ENCODE results near the gene STX16. TPM values are rescaled to one million over a fixed set of nuclear protein-coding genes. Genes with fewer than 3 reads are reported as not detected.
"Not testable (repeated sequence)": the region's sequence is repeated elsewhere in the genome, so short reads cannot be mapped to it uniquely, and the experiment has no call there.

Gene STX16
- total RNA-seq, 1 experiment from 2014 or later: 38.0 TPM

GRCh38 chr20:58638467-58639181 is 12.5 kb upstream of the STX16 start:
- Histone ChIP-seq H3K4me1 (peaks cover 15% of the 10 kb centered on the region; the same call in 1 of the 2 replicates), H3K27ac (no peak overlapping the region), H3K27me3 (peaks cover 9% of the 10 kb centered on the region), H3K36me3 (no peaks in the 10 kb centered on the region), H3K4me3 (no peak overlapping the region), H3K9me3 (replicated peaks) (no peaks in the 10 kb centered on the region)
- no peak for DNase-seq

GRCh38 chr20:58639182-58640146 is 11.6 kb upstream of the STX16 start:
- DNase-seq: no peak
- H3K4me3 ChIP-seq: no peak overlapping the region
- H3K9me3 ChIP-seq (replicated peaks): no peaks in the 10 kb centered on the region
- H3K27ac ChIP-seq: no peak overlapping the region
- peaks cover 11% of the 10 kb centered on the region; the same call in 1 of the 2 replicates for H3K4me1 ChIP-seq
- H3K27me3 ChIP-seq: peaks cover 9% of the 10 kb centered on the region
- no peaks in the 10 kb centered on the region for H3K36me3 ChIP-seq

GRCh38 chr20:58640446-58640845 is 10.6 kb upstream of the STX16 start:
- H3K4me1 ChIP-seq: peaks cover 1% of the 10 kb centered on the region; the same call in 1 of the 2 replicates
- H3K9me3 ChIP-seq (replicated peaks): no peaks in the 10 kb centered on the region
- H3K27me3 ChIP-seq: peaks cover 9% of the 10 kb centered on the region
- DNase-seq: no peak
- no peak overlapping the region for H3K4me3 ChIP-seq
- no peaks in the 10 kb centered on the region for H3K36me3 ChIP-seq
- no peak overlapping the region for H3K27ac ChIP-seq

GRCh38 chr20:58642441-58642840 is 8.6 kb upstream of the STX16 start:
- no peaks in the 10 kb centered on the region for H3K9me3 ChIP-seq (replicated peaks)
- H3K4me1 ChIP-seq: no peaks in the 10 kb centered on the region
- no peak overlapping the region for H3K27ac ChIP-seq
- peaks cover 6% of the 10 kb centered on the region; the same call in 1 of the 2 replicates for H3K27me3 ChIP-seq
- no peaks in the 10 kb centered on the region for H3K36me3 ChIP-seq
- DNase-seq: no peak
- no peak overlapping the region for H3K4me3 ChIP-seq

- H3K27me3 ChIP-seq; H3K9me3 ChIP-seq (replicated peaks); H3K4me3 ChIP-seq; DNase-seq; H3K27ac ChIP-seq; H3K36me3 ChIP-seq; H3K4me1 ChIP-seq: not testable (repeated sequence)
These were observed 8.2 kb upstream of the STX16 start for GRCh38 chr20:58642896-58643295.

GRCh38 chr20:58645412-58645968 is 5.6 kb upstream of the STX16 start:
- Histone ChIP-seq H3K4me1 (no peaks in the 10 kb centered on the region), H3K27me3 (peaks cover 3% of the 10 kb centered on the region; the same call in 1 of the 2 replicates), H3K4me3 (no peak overlapping the region), H3K27ac (no peak overlapping the region), H3K9me3 (replicated peaks) (no peaks in the 10 kb centered on the region), H3K36me3 (no peaks in the 10 kb centered on the region)
- no peak for DNase-seq

- Histone ChIP-seq H3K4me1 (no peaks in the 10 kb centered on the region), H3K27me3 (no peaks in the 10 kb centered on the region), H3K9me3 (replicated peaks) (no peaks in the 10 kb centered on the region), H3K4me3 (no peak overlapping the region), H3K27ac (no peak overlapping the region), H3K36me3 (no peaks in the 10 kb centered on the region)
- no peak for DNase-seq
These were observed 4.8 kb upstream of the STX16 start for GRCh38 chr20:58646257-58646656.

- Histone ChIP-seq H3K4me3 (no peak overlapping the region), H3K27me3 (no peaks in the 10 kb centered on the region), H3K4me1 (no peaks in the 10 kb centered on the region), H3K27ac (no peak overlapping the region), H3K9me3 (replicated peaks) (no peaks in the 10 kb centered on the region), H3K36me3 (no peaks in the 10 kb centered on the region)
- DNase-seq: no peak
These were observed 4.4 kb upstream of the STX16 start for GRCh38 chr20:58646703-58647102.

GRCh38 chr20:58647162-58647795 is 3.8 kb upstream of the STX16 start:
- H3K4me1 ChIP-seq: no peaks in the 10 kb centered on the region
- no peak overlapping the region for H3K27ac ChIP-seq
- no peaks in the 10 kb centered on the region for H3K36me3 ChIP-seq
- H3K4me3 ChIP-seq: no peak overlapping the region
- H3K9me3 ChIP-seq (replicated peaks): no peaks in the 10 kb centered on the region
- H3K27me3 ChIP-seq: no peaks in the 10 kb centered on the region
- DNase-seq: no peak

GRCh38 chr20:58647796-58648501 is 3.1 kb upstream of the STX16 start:
- Histone ChIP-seq H3K27me3 (no peaks in the 10 kb centered on the region), H3K4me1 (no peaks in the 10 kb centered on the region; the same call in 1 of the 2 replicates), H3K36me3 (no peaks in the 10 kb centered on the region), H3K27ac (no peak overlapping the region), H3K9me3 (replicated peaks) (no peaks in the 10 kb centered on the region), H3K4me3 (no peak overlapping the region)
- DNase-seq: no peak

GRCh38 chr20:58648502-58648825 is 2.6 kb upstream of the STX16 start:
- H3K27me3 ChIP-seq; H3K4me1 ChIP-seq; H3K27ac ChIP-seq; DNase-seq; H3K4me3 ChIP-seq; H3K9me3 ChIP-seq (replicated peaks); H3K36me3 ChIP-seq: not testable (repeated sequence)

- H3K27me3 ChIP-seq: no peaks in the 10 kb centered on the region
- H3K36me3 ChIP-seq: peaks cover 6% of the 10 kb centered on the region; the same call in 1 of the 2 replicates
- H3K27ac ChIP-seq: no peak overlapping the region
- H3K4me3 ChIP-seq: no peak overlapping the region
- H3K4me1 ChIP-seq: no peaks in the 10 kb centered on the region; the same call in none of the 2 replicates
- H3K9me3 ChIP-seq (replicated peaks): no peaks in the 10 kb centered on the region
- DNase-seq: no peak
These were observed 1.5 kb upstream of the STX16 start for GRCh38 chr20:58649288-58650180.

GRCh38 chr20:58650181-58650775 is 805 bp upstream of the STX16 start:
- H3K27me3 ChIP-seq: no peaks in the 10 kb centered on the region
- DNase-seq: peak in 1 of 2 experiments; percentile 44

More at GRCh38 chr20:58650181-58650775, 805 bp upstream of the STX16 start:
- peaks cover 8% of the 10 kb centered on the region; the same call in 1 of the 2 replicates for H3K36me3 ChIP-seq
- no peaks in the 10 kb centered on the region; the same call in none of the 2 replicates for H3K4me1 ChIP-seq
- H3K4me3 ChIP-seq: peak overlapping the region; percentile 92
- peak overlapping the region; percentile 73 for H3K27ac ChIP-seq
- no peaks in the 10 kb centered on the region for H3K9me3 ChIP-seq (replicated peaks)
